WERI-Rb-1 (cell line): Measurements from ENCODE around the gene MAPK8IP2.

Experiments used
- DNase-seq: peaks from one replicate; pipeline ENCODE4 v3.0.0-alpha.2; 2020
- H3K27ac ChIP-seq: fragments of 250-450 bp; sonication (Bioruptor Pico); 2 replicates; pipeline ENCODE4 v1.5.1; 2020; ENCODE audit warnings: mild to moderate bottlenecking, moderate library complexity
- H3K27me3 ChIP-seq: fragments of 250-450 bp; sonication (Bioruptor Pico); 2 replicates; pipeline ENCODE4 v1.5.1; 2021; ENCODE audit warnings: mild to moderate bottlenecking, low read depth, moderate library complexity; ENCODE audit not compliant: insufficient read depth, severe bottlenecking
- H3K36me3 ChIP-seq: fragments of 250-450 bp; sonication (Bioruptor Pico); 2 replicates; pipeline ENCODE4 v1.5.1; 2020; ENCODE audit warnings: mild to moderate bottlenecking, moderate library complexity
- H3K4me3 ChIP-seq: 2 replicates; pipeline ENCODE4 v1.5.1; 2011; ENCODE audit warnings: low read depth, mild to moderate bottlenecking, control low read depth, low read length
- H3K9me3 ChIP-seq: fragments of 250-450 bp; sonication (Bioruptor Pico); 2 replicates; pipeline ENCODE4 v1.5.1; 2021; ENCODE audit warnings: mild to moderate bottlenecking, moderate library complexity; ENCODE audit not compliant: severe bottlenecking
- TF ChIP-seq, protein P1 (sequence below): IDR thresholded peaks from 2 replicates; pipeline ENCODE4 v1.5.1; 2011; ENCODE audit warnings: low read depth, mild to moderate bottlenecking, control low read depth, inconsistent platforms, low read length

Gene MAPK8IP2

DNA sequence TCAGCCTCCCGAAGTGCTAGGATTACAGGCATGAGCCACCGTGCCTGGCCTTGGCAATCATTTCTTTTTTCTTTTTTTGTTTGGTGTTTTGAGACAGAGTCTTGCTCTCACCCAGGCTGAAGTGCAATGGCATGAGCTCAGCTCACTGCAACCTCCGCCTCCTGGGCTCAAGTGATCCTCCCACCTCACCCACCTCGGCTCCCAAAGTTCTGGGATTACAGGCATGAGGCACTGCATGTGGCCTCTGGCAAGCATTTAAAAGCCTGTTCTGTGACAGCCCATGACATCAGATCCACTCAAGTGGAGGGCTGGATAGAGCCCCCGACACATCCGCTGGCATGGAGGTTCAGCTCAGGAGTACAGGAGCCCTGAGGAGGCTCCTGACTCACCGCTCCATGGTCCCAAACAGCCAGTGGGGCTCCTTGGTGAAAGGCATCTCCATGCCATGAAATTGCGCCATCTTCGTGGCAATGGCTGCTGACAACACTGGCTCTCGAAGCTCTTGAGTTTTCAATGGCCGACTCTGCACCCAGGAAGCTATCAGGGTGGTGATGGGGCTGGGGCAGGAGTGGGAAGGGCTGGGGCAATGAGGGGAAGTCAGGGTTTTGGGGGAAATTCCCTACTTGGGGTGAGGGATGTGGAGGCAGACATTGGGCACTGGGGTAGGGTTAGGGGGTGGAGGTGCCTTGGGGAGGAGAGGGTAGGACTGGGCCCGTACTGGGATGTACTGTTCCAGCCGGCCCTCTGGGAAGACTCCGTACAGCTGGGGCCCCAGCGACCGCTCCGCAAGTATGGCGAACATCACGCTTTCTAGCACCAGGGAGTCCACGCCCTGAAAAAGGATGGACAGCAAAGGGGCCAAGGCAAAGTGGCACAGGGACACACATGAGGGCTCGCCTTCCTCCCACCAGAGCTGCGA is 19.3 kb upstream of the MAPK8IP2 start:
- TF ChIP-seq, protein P1, sequence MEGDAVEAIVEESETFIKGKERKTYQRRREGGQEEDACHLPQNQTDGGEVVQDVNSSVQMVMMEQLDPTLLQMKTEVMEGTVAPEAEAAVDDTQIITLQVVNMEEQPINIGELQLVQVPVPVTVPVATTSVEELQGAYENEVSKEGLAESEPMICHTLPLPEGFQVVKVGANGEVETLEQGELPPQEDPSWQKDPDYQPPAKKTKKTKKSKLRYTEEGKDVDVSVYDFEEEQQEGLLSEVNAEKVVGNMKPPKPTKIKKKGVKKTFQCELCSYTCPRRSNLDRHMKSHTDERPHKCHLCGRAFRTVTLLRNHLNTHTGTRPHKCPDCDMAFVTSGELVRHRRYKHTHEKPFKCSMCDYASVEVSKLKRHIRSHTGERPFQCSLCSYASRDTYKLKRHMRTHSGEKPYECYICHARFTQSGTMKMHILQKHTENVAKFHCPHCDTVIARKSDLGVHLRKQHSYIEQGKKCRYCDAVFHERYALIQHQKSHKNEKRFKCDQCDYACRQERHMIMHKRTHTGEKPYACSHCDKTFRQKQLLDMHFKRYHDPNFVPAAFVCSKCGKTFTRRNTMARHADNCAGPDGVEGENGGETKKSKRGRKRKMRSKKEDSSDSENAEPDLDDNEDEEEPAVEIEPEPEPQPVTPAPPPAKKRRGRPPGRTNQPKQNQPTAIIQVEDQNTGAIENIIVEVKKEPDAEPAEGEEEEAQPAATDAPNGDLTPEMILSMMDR: no peak
- Histone ChIP-seq H3K27ac (peak overlapping the region; percentile 98), H3K36me3 (peaks cover 34% of the 10 kb centered on the region), H3K27me3 (no peaks in the 10 kb centered on the region), H3K4me3 (peak overlapping the region; percentile 81), H3K9me3 (no peaks in the 10 kb centered on the region)
- no peak for DNase-seq

DNA sequence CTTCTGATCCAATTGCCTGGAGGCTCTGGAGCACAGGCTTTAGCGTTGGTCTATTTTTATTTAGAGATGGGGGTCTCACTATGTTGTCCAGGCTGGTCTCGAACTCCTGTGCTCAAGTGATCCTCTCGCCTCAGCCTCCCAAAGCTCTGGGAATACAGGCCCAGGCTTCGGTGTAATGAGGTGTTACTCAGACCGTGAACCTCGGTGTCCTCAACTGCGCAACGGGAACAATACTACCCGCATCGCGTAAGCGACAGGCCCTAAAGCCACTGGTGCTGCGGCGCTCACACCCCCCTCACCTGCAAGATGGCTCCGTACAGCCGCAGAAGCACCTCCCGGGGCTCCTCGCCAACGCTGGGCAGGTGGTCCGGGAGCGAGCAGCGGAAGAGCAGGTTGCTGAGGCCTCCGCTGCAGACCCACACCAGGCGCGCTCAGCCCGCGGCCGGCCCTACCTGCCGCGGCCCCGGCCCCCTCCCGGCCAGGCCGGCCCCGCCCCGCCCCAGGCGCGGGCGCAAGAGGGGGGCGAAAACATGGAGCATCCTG is 18.6 kb upstream of the MAPK8IP2 start:
- TF ChIP-seq, protein P1: no peak
- H3K4me3 ChIP-seq: peak overlapping the region; percentile 81
- no peaks in the 10 kb centered on the region for H3K9me3 ChIP-seq
- no peaks in the 10 kb centered on the region for H3K27me3 ChIP-seq
- DNase-seq: no peak
- peak overlapping the region; percentile 98 for H3K27ac ChIP-seq
- peaks cover 34% of the 10 kb centered on the region for H3K36me3 ChIP-seq

DNA sequence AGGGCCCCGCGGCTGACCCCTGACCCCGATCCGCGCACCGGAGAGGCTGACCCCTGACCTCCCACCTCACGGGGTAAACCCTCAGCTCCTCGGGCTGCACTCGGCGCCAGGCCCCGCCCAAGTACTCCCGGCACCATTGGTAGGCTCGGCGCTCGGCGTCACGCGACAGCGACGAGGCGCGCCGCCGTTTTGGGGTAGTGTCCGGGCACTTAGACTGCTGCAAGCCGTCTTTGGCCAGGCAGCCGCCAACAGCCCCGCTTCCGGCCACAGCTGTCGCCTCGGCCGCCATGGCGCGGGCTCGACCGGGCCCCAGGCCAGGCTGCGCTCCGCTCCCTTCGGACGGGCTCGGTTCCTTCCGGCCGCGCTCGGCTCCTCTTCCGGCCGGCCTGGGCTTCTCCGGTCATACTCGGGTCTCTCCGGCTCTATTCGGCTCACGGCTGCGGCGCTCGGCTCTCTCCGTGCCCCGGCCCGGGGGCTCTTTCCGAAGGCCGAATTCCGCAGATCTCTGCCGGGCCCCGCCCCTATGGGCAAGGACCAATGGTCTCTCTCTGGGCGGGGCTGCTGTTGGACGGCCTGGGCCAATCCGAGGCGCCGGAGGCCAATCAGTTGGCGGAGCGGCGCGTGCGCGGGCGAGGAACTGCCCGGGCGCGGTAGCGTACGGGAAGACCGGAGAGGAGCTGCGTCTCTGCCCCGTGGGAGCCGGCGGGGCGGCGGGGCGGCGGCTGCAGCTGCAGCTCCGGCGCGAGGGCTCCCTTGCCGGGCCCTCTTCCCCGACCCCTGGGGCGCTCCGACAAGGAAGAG is 17.9 kb upstream of the MAPK8IP2 start, which contains the start of gene CHKB:
TSS of gene CHKB (minus strand) at position 357 of the 801 bp plus-strand sequence. CDS start at position 289, 68 bp downstream.
- DNase-seq: peak; percentile 99
- Histone ChIP-seq H3K9me3 (no peaks in the 10 kb centered on the region), H3K27ac (peak within 1 kb of the TSS; percentile 98)

DNA sequence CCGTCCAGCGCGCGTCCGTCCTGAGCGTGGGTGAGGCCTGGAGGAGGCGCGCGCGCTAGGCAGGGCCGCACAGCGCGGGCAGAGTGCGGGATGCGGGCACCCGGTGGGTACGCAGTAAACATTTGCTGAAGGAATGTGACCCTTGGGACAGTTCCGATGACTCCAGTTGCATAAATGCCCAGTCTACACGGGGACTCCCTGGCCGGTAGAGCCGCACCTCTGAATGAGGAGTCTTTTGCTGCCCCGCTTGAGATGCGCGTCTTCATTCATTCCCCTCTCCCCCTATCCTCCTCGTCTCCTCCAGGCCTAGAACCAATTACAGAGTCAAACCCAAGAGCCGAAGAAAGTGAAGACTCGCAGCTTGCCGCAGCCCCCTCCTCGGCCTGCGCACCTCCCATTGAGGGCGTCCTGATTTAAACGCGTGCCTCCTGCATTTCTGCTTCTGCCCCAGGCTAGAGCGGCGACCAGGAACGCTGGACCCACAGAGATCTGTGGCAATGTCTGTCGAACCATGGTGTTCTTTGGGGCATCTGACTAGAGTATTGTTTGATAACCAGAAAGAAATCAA is 17.2 kb upstream of the MAPK8IP2 start:
- Histone ChIP-seq H3K36me3 (peaks cover 34% of the 10 kb centered on the region), H3K4me3 (peak overlapping the region; percentile 81), H3K27ac (peak overlapping the region; percentile 98), H3K27me3 (no peaks in the 10 kb centered on the region), H3K9me3 (no peaks in the 10 kb centered on the region)
- no peak for DNase-seq
- TF ChIP-seq, protein P1: no peak

More for the DNA sequence above, 17.9 kb upstream of the MAPK8IP2 start, which contains the start of gene CHKB:
- peaks cover 34% of the 10 kb centered on the region for H3K36me3 ChIP-seq
- H3K27me3 ChIP-seq: no peaks in the 10 kb centered on the region
- TF ChIP-seq, protein P1: no peak
- peak within 1 kb of the TSS; percentile 81 for H3K4me3 ChIP-seq
